Activated CD8-positive, alpha-beta memory T cell treated with anti-CD3 and anti-CD28 coated beads for 48 hours (primary cell): ENCODE data around the gene HECTD4.
"Not testable (repeated sequence)": the region's sequence is repeated elsewhere in the genome, so short reads cannot be mapped to it uniquely, and the experiment has no call there.

Experiments
- DNase-seq, 3 experiments: peaks; one replicate each; pipeline ENCODE4 v3.0.0-alpha.2; 2020; ENCODE audit warnings: low read depth in 2 of 3, low spot score in 2 of 3

Gene HECTD4

DNA sequence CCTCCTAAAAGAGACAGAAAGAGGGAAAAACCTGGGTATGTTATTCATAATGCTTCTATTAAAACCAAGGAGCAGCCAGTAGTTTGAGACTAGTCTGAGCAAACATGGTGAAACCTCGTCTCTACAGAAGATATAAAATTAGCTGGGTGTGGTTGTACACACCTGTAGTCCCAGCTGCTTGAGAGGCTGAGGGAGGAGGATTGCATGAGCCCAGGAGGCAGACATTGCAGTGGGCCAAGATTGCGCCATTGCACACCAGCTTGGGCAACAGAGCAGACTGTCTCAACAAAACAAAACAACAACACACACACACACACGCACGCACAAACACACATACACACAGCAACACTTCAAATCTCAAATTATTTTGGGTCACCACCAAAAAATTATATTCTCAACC is 27.8 kb downstream of the HECTD4 start:
- DNase-seq, result no peak

- DNase-seq, result no peak
Observed at GRCh38 chr12:112353393-112353792, 28.8 kb downstream of the HECTD4 start.

- DNase-seq, result no peak
Observed at GRCh38 chr12:112352921-112353320, 29.3 kb downstream of the HECTD4 start.

GRCh38 chr12:112350593-112351592 is 31.3 kb downstream of the HECTD4 start:
- DNase-seq, result no peak

DNA sequence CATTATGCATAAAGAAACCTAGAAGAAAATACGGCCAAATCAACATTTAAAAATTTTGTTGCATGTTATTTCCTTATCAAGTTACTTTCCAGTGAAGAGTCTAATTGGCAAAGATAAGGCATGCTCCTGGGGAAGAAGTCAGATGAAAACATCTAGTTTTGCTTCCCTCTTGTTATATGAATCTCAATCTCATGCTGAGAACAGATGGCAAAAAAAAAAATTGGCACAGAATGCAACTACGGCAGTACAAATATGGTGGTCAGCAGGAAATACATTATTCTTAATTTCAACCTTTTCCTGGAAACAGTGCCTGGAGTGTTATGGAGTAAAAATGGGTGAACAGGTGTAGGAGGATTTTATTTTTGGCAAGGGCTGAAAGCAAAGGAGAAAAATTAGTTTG is 32.8 kb downstream of the HECTD4 start:
- DNase-seq, result no peak

DNA sequence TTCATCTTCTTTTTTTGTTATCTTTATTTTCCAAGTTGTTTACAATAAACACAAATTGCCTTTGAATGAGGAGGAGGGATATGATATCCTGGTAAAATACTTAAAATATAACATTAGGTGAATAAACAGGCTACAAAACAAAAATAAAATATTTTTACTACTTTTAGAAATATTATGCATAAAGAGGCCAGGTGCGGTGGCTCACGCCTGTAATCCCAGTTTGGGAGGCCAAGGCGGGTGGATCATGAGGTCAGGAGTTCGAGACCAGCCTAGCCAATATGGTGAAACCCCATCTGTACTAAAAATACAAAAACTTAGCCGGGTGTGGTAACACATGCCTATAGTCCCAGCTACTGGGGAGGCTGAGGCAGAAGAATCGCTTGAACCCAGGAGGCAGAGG is 33.3 kb downstream of the HECTD4 start:
- DNase-seq, result not testable (repeated sequence)

DNA sequence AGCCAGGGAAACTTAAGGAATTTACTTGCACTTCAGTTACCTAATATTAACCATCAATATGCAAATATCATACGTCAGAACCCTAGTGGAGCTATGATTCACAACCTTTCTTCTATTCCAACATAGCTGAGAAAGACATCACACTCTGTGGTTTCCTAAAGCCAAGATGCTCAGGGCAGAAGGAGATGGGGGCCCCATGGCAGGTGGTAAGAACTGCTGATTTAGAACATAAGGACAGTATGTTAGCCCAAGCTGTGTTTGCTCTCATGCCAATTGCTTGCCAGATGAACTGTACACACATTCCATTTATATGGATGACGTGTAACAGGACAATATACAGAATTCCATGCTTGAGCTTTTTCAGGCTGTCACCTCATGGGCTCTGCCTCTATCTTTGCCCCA is 34.6 kb downstream of the HECTD4 start:
- DNase-seq, result no peak

DNA sequence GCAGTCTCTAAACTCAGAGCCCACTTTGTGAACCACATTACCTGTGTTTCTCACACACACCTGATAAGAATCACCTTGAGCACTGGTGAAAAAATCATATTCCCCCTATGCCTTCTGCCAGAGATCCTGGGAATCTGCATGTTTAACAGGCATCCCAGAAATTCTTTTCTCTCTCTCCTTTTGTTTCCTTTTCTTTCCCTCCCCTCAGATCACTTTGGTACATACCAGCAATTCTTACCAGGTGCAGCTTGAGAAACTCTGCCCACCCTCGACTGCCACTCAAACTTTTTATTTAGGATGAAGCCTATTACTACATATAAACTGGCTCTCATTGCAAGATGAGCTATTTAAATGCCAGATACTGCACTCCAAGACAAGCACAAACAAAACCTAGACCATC is 36.0 kb downstream of the HECTD4 start:
- DNase-seq, result no peak

DNA sequence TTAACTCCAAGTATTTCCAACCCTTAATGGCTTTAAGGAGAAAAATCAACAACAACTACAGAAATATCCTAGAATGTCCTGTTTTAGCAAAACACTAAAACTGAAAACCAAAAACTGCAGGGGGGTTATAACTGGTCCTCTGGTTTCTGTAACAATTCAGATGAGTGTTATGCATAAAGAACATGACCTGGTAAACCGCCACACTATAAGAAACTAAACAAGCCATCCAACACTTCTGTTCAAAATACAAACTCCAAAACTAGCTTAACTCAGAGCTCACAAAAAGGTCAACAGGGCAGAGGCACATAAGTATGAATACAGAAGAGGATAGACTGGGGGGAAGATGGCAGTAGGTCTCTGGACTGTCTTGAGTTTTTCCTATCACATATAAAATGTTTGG is 38.0 kb downstream of the HECTD4 start:
- DNase-seq, result no peak

GRCh38 chr12:112342587-112342986 is 39.6 kb downstream of the HECTD4 start:
- DNase-seq, result no peak

DNA sequence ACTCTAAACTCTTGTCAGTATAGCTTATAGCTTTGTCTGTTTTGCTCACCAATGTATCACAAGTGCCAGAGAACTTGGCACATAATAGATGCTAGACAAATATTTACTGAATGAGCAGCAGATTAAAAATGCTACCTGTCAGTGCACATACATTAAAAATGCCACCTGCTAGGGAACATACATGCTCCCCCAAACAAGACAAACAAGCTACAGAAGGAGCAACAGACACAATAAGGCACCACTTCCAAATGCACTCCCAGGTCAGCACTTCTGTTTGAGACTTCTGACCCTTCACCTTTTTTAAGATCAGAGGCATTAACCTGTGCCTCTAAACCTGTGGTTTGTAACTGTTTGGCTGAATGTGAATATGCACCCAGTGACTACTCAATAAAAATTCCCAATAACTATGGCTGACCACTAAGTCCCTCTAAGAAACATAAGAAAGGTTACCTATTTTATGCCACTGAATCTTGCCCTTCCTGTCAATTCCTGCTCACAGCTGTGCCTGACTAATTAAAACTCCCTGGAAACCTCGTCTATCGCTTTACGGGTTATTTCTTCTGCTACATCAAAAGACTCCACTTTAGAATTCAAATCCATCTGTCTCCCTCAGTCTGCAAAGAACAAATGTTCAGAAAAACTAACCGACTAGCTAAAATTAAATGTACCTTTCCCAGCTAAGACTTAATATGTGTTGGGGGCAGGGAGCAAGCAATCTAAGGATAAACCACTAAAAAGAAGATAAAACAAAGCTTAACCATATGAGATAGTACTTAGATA is 41.0 kb downstream of the HECTD4 start:
- DNase-seq, result no peak

DNA sequence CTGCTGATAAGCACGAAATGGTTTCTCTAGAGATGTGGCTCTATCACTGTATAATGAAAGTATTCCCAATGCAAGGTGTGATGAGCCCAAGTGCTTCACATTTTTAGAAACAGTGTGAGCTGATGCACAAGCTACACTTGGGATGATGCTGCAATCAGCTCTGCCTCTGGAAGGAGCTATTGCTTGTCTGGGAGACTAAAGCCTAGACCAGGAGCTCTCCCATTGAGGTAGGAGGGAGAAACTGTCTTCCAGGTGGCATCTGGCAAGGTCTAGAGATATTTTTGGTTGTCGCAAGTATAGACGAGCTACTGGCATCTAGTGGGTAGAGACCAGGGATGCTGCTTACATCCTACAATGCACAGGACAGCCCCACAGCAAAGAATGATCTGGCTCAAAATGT is 42.0 kb downstream of the HECTD4 start:
- no peak for DNase-seq

DNA sequence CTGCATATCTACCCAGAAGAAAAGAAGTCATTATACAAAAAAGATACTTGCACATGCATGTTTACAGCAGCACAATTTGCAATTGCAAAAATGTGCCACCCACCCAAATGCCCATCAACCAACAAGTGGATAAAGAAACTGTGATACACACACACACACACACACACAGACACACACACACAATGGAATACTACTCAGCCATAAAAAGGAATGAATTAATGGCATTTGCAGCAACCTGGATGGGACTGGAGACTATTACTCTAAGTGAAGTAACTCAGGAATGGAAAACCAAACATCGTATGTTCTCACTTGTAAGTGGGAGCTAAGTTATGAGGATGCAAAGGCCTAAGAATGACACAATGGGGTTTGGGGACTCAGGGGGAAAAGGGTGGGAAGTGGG is 47.2 kb downstream of the HECTD4 start:
- not testable (repeated sequence) for DNase-seq

GRCh38 chr12:112333019-112333418 is 49.2 kb downstream of the HECTD4 start:
- DNase-seq, result no peak

DNA sequence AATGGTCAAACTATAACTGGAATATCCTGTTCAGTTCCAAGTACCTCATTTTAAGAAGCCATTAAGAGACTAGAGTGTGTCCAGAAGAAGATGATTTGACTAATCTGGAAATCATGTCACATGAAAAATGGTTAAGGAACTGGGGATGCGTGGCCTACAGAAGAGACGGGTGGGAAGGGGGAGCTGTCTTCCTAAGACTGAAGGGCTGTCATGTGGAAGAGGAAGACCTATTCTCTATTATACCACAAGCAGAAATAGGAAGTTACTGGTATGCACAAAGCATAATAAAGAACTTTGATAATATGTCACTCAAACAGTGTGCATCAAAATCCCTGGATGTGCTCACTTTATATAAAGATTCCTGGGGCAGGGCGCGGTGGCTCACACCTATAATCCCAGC is 50.3 kb downstream of the HECTD4 start:
- DNase-seq, result no peak

- DNase-seq, result no peak
Observed at GRCh38 chr12:112330706-112331105, 51.5 kb downstream of the HECTD4 start.

DNA sequence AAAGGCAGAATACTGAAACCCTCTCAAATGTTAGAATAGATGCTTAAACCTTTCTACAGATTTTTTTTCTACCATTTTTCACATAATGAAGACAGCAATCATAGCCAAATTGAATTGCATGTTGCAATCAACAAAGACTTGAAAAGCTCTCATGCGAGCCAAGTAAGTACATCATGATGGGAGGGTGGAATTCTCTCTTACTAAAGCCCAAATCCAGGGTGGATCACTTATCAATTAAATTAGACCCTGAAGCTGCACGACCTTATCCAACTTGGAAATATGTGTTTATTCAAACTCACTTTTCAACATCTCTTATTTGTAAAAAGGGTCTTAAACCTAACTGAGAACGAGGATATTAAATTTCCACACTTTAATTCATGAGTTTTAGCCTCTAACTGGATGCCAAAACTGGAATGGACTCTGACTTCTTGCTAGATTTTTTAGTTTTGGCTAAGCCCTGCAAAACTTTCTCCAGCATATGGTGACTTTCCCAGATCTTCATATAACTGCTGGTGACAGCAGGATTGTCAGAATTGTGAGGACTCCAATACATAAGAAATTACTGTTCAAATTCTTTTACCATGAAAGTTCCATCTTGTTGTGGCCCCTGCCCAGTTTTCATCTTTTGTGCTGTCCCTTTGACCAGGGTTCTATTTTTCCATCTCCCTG is 53.6 kb downstream of the HECTD4 start:
- no peak for DNase-seq

DNA sequence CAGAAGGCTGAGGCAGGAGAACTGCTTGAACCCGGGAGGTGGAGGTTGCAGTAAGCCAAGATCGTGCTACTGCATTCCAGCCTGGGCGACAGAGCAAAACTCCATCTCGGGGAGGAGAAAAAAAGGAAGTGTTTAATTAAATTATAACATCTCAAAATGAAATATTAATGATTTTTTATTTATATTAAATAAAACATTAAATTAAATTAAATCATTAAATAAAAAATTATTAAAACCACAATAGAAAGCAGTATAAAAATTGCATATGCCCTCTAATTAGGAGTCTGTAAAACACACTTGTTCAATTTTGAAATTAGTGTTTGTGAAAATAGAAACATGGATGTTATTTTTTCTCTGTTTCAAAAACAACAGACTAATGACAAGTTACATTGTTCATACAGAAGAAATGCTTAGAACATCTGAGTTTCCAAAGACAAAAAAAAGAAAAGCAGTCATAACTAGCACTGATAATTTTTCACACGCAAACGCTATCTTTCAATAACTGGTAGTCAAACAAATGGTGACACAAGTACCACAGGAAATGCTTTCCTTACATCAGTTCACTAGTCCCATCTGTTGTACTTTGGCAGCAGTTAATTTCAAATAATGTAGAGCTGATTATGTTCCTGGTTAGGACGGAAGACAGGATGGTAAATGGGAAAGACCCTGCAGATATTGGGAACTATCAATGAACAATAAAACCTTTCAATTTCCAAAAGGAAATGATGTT is 54.9 kb downstream of the HECTD4 start:
- no peak for DNase-seq

DNA sequence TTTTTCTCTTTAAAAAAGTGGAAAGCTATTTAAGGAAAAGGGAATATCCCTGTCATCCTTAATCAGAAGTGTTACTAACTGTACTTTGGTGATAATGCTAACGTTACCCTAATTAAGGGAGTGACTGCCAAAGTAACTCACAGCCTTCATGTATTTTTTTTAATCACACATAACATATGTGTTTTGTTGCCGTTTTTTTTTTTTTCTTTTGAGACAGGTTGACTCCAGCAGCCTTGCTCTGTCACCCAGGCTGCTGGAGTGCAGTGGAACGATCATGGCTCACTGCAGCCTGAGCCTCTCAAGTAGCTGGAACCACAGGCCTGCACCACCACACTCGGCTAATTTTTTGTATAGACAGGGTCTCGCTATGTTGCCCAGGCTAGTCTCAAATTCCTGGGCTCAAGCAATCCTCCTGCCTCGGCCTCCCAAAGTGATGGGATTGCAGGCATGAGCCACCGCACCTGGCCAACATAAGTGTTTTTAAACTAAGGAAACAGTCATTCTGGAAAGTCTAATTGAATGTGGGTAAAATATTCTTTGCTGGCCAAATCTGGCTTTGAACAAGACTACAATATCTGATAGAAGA is 56.5 kb downstream of the HECTD4 start:
- no peak for DNase-seq

DNA sequence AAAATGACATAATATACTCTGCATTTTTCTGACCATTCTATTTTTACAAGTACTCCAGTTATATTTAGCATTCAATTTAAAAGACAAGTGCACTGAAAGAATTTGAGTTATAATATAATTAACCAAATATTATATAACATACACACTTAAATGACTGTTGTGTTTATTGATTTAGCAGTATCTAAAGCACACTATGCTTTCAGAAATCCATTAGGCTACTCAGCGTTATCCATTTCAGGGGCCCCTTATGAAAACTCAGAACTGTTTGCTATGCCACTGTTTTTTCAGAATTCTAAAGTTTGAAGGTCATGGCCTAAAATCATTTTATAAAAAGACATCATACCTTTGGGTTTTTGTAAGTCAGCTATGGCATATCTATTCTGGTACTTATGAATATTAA is 57.1 kb downstream of the HECTD4 start:
- no peak for DNase-seq
